Upper lobe of left lung (tissue), 4 donors: ENCODE measurements around the gene CD14.

Experiments
- CTCF ChIP-seq, 6 experiments: fragments of 450-650 bp in 4 of 6; fragments of 200-600 bp in 2 of 6; sonication (generic) in 2 of 6; IDR thresholded peaks; one replicate each; pipeline ENCODE4 v1.5.1; 2016 to 2019; ENCODE audit warnings: antibody characterized with exemption in 6 of 6
- POLR2AphosphoS5 ChIP-seq, 2 donors: sonication (generic); formaldehyde crosslinking; IDR thresholded peaks; one replicate each; pipeline ENCODE4 v1.5.1; 2017; ENCODE audit warnings: antibody characterized with exemption in 2 of 2

- TF ChIP-seq CTCF (IDR thresholded peaks at IDR 0.05) (no peak), POLR2AphosphoS5 (IDR thresholded peaks at IDR 0.05) (no peak)
These were observed 41.2 kb upstream of the CD14 start for GRCh38 chr5:140674211-140674610.
